PC-3 (cell line): ENCODE data around the gene BPI.

Experiments used
- EZH2phosphoT487 ChIP-seq: fragments of 300-600 bp; sonication (generic); IDR thresholded peaks from 2 replicates; pipeline ENCODE4 v1.6.1; 2018; ENCODE audit warnings: mild to moderate bottlenecking, antibody characterized with exemption, low read length, borderline replicate concordance
- TF ChIP-seq, protein P1 (sequence below): fragments of 300-600 bp; sonication (generic); conservative IDR thresholded peaks from 2 replicates; pipeline ENCODE4 v1.5.1; 2017; ENCODE audit warnings: antibody characterized with exemption, low read depth, mild to moderate bottlenecking, low read length

DNA sequence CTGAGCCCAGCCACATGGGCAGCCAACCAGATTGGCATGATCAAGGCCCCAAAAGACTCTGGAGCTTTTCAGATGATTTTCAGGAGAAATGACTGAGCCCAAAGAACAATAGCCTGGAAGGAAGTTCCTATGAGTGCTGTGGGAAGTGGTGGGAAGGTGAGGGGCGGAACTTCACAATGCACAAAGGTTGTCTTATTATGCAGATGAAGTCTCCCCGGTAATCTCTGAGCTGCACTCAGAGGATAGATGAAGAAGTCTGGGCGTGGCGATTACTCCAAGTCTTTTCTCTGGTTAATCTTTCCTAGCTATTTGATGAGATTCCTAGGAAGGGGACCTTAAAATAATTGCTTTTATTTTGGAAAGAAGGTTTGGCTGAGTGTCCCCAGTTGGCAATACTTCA is 79.2 kb downstream of the BPI start:
- TF ChIP-seq, protein P1, sequence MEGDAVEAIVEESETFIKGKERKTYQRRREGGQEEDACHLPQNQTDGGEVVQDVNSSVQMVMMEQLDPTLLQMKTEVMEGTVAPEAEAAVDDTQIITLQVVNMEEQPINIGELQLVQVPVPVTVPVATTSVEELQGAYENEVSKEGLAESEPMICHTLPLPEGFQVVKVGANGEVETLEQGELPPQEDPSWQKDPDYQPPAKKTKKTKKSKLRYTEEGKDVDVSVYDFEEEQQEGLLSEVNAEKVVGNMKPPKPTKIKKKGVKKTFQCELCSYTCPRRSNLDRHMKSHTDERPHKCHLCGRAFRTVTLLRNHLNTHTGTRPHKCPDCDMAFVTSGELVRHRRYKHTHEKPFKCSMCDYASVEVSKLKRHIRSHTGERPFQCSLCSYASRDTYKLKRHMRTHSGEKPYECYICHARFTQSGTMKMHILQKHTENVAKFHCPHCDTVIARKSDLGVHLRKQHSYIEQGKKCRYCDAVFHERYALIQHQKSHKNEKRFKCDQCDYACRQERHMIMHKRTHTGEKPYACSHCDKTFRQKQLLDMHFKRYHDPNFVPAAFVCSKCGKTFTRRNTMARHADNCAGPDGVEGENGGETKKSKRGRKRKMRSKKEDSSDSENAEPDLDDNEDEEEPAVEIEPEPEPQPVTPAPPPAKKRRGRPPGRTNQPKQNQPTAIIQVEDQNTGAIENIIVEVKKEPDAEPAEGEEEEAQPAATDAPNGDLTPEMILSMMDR: no peak
- TF ChIP-seq EZH2phosphoT487: no peak
